ENCODE results near the gene OGFRL1. TPM values are rescaled to one million over a fixed set of nuclear protein-coding genes. Genes with fewer than 3 reads are reported as not detected.
A peak's percentile ranks its signal among the peaks of the same experiment; 100 is the strongest.

Gene OGFRL1
- total and polyA plus RNA-seq, 2 of the 4 experiments (the other 2 are of a cell fraction) = 5.4 to 5.7 TPM

DNA sequence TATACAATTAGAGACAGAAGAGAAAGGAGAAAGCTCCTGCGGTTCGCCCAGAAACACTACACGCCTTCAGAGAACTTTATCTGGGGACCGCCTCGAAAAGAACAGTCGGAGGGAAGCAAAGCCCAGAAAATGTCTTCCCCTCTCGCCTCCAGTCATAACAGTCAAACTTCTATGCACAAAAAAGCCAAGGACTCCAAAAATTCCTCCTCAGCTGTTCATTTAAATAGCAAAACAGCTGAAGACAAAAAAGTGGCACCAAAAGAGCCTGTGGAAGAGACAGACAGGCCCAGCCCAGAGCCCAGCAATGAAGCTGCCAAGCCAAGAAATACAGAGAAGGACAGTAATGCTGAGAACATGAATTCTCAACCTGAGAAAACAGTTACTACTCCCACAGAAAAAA lies 12.9 kb downstream of the OGFRL1 start:
- Histone ChIP-seq H3K9me3 (ENCODE audit: control insufficient read depth, insufficient read depth, low read length) (no peaks in the 10 kb centered on the region), H4K91ac (ENCODE audit: insufficient read depth, low read depth, low read length) (no peak overlapping the region), H3K14ac (replicated peaks; ENCODE audit: low read depth, low read length) (no peak overlapping the region), H3K4me1 (ENCODE audit: control insufficient read depth, insufficient read depth, low read length) (0 out of 2 replicates have a peak, but pooled peaks cover 4% of the 10 kb centered on the region), H4K20me1 (ENCODE audit: insufficient read depth, low read length) (no peaks in the 10 kb centered on the region), H3K9me1 (ENCODE audit: insufficient read depth, low read length) (no peaks in the 10 kb centered on the region), H3K27me3 (ENCODE audit: control insufficient read depth, insufficient read depth, low read length) (no peaks in the 10 kb centered on the region), H3K56ac (ENCODE audit: extremely low read depth, insufficient read depth, low read length) (no peak overlapping the region), H4K5ac (ENCODE audit: low read depth, low read length) (no peak overlapping the region), H2BK15ac (ENCODE audit: low read depth, low read length) (no peak overlapping the region), H2BK5ac (ENCODE audit: low read depth, low read length, poor library complexity, severe bottlenecking) (no peak overlapping the region), H3K27ac (ENCODE audit: insufficient read depth, low read length) (no peak overlapping the region), H2BK120ac (ENCODE audit: low read depth, low read length) (no peak overlapping the region), H2BK20ac (ENCODE audit: low read depth, low read length) (no peak overlapping the region), H3K4ac (ENCODE audit: low read depth, low read length) (no peak overlapping the region), H3K18ac (ENCODE audit: low read depth, low read length) (no peak overlapping the region), H3K79me1 (ENCODE audit: low read depth in 1 of 2, low read length in 2 of 2) (peaks cover 6% of the 10 kb centered on the region in 2 experiments; a peak in 2 of 4 replicates), H2AK9ac (replicated peaks; ENCODE audit: low read depth, low read length, poor library complexity) (no peak overlapping the region), H3K36me3 (ENCODE audit: control insufficient read depth, insufficient read depth, low read length) (peaks cover 8% of the 10 kb centered on the region; the same call in 1 of the 2 replicates), H3K4me3 (ENCODE audit: insufficient read depth, low read depth, low read length) (no peak overlapping the region), H3K23ac (ENCODE audit: low read depth, low read length) (no peak overlapping the region), H2AFZ (replicated peaks; ENCODE audit: low read length, poor library complexity) (no peak overlapping the region), H3K9ac (ENCODE audit: low read depth, low read length) (no peak overlapping the region), H4K8ac (ENCODE audit: low read depth in 2 of 2, low read length in 2 of 2) (no peak overlapping the region), H3K4me2 (ENCODE audit: low read depth, low read length) (no peak overlapping the region), H2AK5ac (ENCODE audit: low read depth, low read length) (no peak overlapping the region)
- DNase-seq = no peak
- TSS peak; percentile 57 for BruUV-seq (replicated peaks)
- intact Hi-C loops (cut with micrococcal nuclease) = no loop called here
- ATAC-seq (ENCODE audit: low read depth) = no peak
- no CpG with 5 or more reads among the region's 7 CpGs for WGBS, 2 experiments (ENCODE audit: extremely low coverage in 2 of 2, insufficient read length in 1 of 2)
- POLR2A ChIA-PET (ENCODE audit: unreplicated experiment) = interaction anchor here (0.6 kb wide), 1 partner anchor 9 kb away, joined by 3 read pairs; no protein-coding TSS in a partner anchor
- in situ Hi-C loops (cut with MboI; ENCODE audit: low sequenced_read_pairs) = no loop called here
- dilution Hi-C loops (cut with HindIII; ENCODE audit: low sequenced_read_pairs, unreplicated experiment) = no loop called here
- CTCF ChIA-PET = no interaction called here
- TF ChIP-seq, protein P1, sequence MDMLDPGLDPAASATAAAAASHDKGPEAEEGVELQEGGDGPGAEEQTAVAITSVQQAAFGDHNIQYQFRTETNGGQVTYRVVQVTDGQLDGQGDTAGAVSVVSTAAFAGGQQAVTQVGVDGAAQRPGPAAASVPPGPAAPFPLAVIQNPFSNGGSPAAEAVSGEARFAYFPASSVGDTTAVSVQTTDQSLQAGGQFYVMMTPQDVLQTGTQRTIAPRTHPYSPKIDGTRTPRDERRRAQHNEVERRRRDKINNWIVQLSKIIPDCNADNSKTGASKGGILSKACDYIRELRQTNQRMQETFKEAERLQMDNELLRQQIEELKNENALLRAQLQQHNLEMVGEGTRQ (IDR thresholded peaks at IDR 0.05; ENCODE audit: low read depth, low read length) = no peak
- TF ChIP-seq SMC3 (IDR thresholded peaks at IDR 0.05; ENCODE audit: low read depth, low read length) (no peak), NFE2L2 (IDR thresholded peaks at IDR 0.05; ENCODE audit: low read depth, low read length) (no peak), RCOR1 (IDR thresholded peaks at IDR 0.05; ENCODE audit: insufficient replicate concordance, low read length) (no peak), POLR2A (IDR thresholded peaks at IDR 0.05; ENCODE audit: low read depth, low read length) (no peak), RFX5 (IDR thresholded peaks at IDR 0.05; ENCODE audit: low read depth, low read length) (no peak), MAFK (IDR thresholded peaks at IDR 0.05; ENCODE audit: low read depth, low read length) (no peak)
- TF ChIP-seq, protein P2, sequence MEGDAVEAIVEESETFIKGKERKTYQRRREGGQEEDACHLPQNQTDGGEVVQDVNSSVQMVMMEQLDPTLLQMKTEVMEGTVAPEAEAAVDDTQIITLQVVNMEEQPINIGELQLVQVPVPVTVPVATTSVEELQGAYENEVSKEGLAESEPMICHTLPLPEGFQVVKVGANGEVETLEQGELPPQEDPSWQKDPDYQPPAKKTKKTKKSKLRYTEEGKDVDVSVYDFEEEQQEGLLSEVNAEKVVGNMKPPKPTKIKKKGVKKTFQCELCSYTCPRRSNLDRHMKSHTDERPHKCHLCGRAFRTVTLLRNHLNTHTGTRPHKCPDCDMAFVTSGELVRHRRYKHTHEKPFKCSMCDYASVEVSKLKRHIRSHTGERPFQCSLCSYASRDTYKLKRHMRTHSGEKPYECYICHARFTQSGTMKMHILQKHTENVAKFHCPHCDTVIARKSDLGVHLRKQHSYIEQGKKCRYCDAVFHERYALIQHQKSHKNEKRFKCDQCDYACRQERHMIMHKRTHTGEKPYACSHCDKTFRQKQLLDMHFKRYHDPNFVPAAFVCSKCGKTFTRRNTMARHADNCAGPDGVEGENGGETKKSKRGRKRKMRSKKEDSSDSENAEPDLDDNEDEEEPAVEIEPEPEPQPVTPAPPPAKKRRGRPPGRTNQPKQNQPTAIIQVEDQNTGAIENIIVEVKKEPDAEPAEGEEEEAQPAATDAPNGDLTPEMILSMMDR (conservative IDR thresholded peaks at IDR 0.05; ENCODE audit: low read depth, low read length) = no peak
